Nephron progenitor cell (in vitro differentiated cells): ENCODE results near the gene MEAK7.
"Not testable (repeated sequence)": the region's sequence is repeated elsewhere in the genome, so short reads cannot be mapped to it uniquely, and the experiment has no call there.

Experiments used
- DNase-seq: peaks from one replicate; pipeline ENCODE4 v3.0.0; 2021
- H3K27ac Mint-ChIP-seq: 2 replicates; pipeline ENCODE4 v1.8.0; 2021; ENCODE audit warnings: mild to moderate bottlenecking, moderate library complexity, mixed read lengths
- H3K27me3 Mint-ChIP-seq: 2 replicates; pipeline ENCODE4 v1.8.0; 2021; ENCODE audit warnings: mild to moderate bottlenecking, low read depth, mixed read lengths; ENCODE audit not compliant: poor library complexity
- H3K36me3 Mint-ChIP-seq: 2 replicates; pipeline ENCODE4 v1.8.0; 2021; ENCODE audit warnings: low read depth, mixed read lengths
- H3K4me1 Mint-ChIP-seq: 2 replicates; pipeline ENCODE4 v1.8.0; 2021; ENCODE audit warnings: mixed read lengths
- H3K4me3 Mint-ChIP-seq: 2 replicates; pipeline ENCODE4 v1.8.0; 2021; ENCODE audit warnings: mild to moderate bottlenecking, moderate library complexity, mixed read lengths
- H3K9me3 Mint-ChIP-seq: 2 replicates; pipeline ENCODE4 v1.8.0; 2021; ENCODE audit warnings: mild to moderate bottlenecking, moderate library complexity, mixed read lengths
- CTCF ChIP-seq: fragments of 200-600 bp; sonication (generic); IDR thresholded peaks from 2 replicates; pipeline ENCODE4 v1.5.0; 2021; ENCODE audit warnings: antibody characterized with exemption

Gene MEAK7

GRCh38 chr16:84524346-84524920, 20.0 kb upstream of the MEAK7 start:
- DNase-seq = no peak
- no peak overlapping the region for H3K4me3 Mint-ChIP-seq
- H3K27ac Mint-ChIP-seq = peak overlapping the region; percentile 54
- peaks cover 53% of the 10 kb centered on the region for H3K4me1 Mint-ChIP-seq
- H3K36me3 Mint-ChIP-seq = peaks cover 6% of the 10 kb centered on the region
- peaks cover 14% of the 10 kb centered on the region for H3K9me3 Mint-ChIP-seq
- peaks cover 7% of the 10 kb centered on the region for H3K27me3 Mint-ChIP-seq
- TF ChIP-seq CTCF = no peak

GRCh38 chr16:84521497-84521770, 17.0 kb upstream of the MEAK7 start:
- Mint-ChIP-seq H3K27me3 (peaks cover 2% of the 10 kb centered on the region), H3K4me3 (no peak overlapping the region), H3K9me3 (peaks cover 4% of the 10 kb centered on the region), H3K4me1 (peaks cover 56% of the 10 kb centered on the region), H3K27ac (no peak overlapping the region), H3K36me3 (no peaks in the 10 kb centered on the region)
- DNase-seq = no peak
- no peak for TF ChIP-seq CTCF

GRCh38 chr16:84520725-84521496, 16.5 kb upstream of the MEAK7 start:
- Mint-ChIP-seq H3K27me3 (peaks cover 2% of the 10 kb centered on the region), H3K27ac (no peak overlapping the region), H3K36me3 (no peaks in the 10 kb centered on the region), H3K9me3 (peaks cover 4% of the 10 kb centered on the region), H3K4me3 (peak overlapping the region; percentile 14), H3K4me1 (peaks cover 58% of the 10 kb centered on the region)
- no peak for TF ChIP-seq CTCF
- no peak for DNase-seq

- peaks cover 4% of the 10 kb centered on the region for H3K9me3 Mint-ChIP-seq
- TF ChIP-seq CTCF = no peak
- peak overlapping the region; percentile 37 for H3K4me3 Mint-ChIP-seq
- H3K27me3 Mint-ChIP-seq = peaks cover 6% of the 10 kb centered on the region
- H3K4me1 Mint-ChIP-seq = peaks cover 54% of the 10 kb centered on the region
- peak overlapping the region; percentile 79 for H3K27ac Mint-ChIP-seq
- no peak for DNase-seq
- no peaks in the 10 kb centered on the region for H3K36me3 Mint-ChIP-seq
Measured at GRCh38 chr16:84519855-84520254, 15.4 kb upstream of the MEAK7 start.

- H3K4me3 Mint-ChIP-seq = no peak overlapping the region
- H3K36me3 Mint-ChIP-seq = no peaks in the 10 kb centered on the region
- H3K4me1 Mint-ChIP-seq = peaks cover 63% of the 10 kb centered on the region
- peaks cover 9% of the 10 kb centered on the region for H3K27me3 Mint-ChIP-seq
- no peak for DNase-seq
- TF ChIP-seq CTCF = no peak
- H3K27ac Mint-ChIP-seq = no peak overlapping the region
- H3K9me3 Mint-ChIP-seq = peaks cover 4% of the 10 kb centered on the region
Measured at GRCh38 chr16:84518804-84519341, 14.4 kb upstream of the MEAK7 start.

GRCh38 chr16:84518220-84518619, 13.8 kb upstream of the MEAK7 start:
- not testable (repeated sequence) for H3K36me3 Mint-ChIP-seq, H3K4me3 Mint-ChIP-seq, H3K27ac Mint-ChIP-seq, H3K27me3 Mint-ChIP-seq, DNase-seq, H3K9me3 Mint-ChIP-seq
- peaks cover 69% of the 10 kb centered on the region for H3K4me1 Mint-ChIP-seq
